NB4 (cell line): ENCODE measurements around the gene COL4A2.

ENCODE experiments used
- DNase-seq: peaks from one replicate; pipeline ENCODE4 v3.0.0; 2010; ENCODE audit warnings: low read depth
- H3K4me3 ChIP-seq: one replicate; pipeline ENCODE4 v1.5.1; 2011; ENCODE audit warnings: mild to moderate bottlenecking, low read depth, low read length, moderate library complexity
- MAX ChIP-seq: IDR thresholded peaks from 2 replicates; pipeline ENCODE4 v1.6.1; 2011; ENCODE audit warnings: low read depth, low read length
- MYC ChIP-seq: IDR thresholded peaks from 2 replicates; pipeline ENCODE4 v1.6.1; 2011; ENCODE audit warnings: low read depth, low read length
- POLR2A ChIP-seq: IDR thresholded peaks from 2 replicates; pipeline ENCODE4 v1.6.1; 2011; ENCODE audit warnings: mild to moderate bottlenecking; ENCODE audit not compliant: insufficient read length; ENCODE audit errors: extremely low read depth
- TF ChIP-seq, protein P1 (sequence below): IDR thresholded peaks from one replicate; pipeline ENCODE4 v1.5.1; 2012; ENCODE audit warnings: low read depth, low read length

COL4A2 gene

GRCh38 chr13:110455444-110455843, 148.4 kb downstream of the COL4A2 start:
- H3K4me3 ChIP-seq, result no peak overlapping the region
- no peak for TF ChIP-seq MYC
- no peak for TF ChIP-seq MAX
- no peak for TF ChIP-seq POLR2A
- TF ChIP-seq, protein P1, sequence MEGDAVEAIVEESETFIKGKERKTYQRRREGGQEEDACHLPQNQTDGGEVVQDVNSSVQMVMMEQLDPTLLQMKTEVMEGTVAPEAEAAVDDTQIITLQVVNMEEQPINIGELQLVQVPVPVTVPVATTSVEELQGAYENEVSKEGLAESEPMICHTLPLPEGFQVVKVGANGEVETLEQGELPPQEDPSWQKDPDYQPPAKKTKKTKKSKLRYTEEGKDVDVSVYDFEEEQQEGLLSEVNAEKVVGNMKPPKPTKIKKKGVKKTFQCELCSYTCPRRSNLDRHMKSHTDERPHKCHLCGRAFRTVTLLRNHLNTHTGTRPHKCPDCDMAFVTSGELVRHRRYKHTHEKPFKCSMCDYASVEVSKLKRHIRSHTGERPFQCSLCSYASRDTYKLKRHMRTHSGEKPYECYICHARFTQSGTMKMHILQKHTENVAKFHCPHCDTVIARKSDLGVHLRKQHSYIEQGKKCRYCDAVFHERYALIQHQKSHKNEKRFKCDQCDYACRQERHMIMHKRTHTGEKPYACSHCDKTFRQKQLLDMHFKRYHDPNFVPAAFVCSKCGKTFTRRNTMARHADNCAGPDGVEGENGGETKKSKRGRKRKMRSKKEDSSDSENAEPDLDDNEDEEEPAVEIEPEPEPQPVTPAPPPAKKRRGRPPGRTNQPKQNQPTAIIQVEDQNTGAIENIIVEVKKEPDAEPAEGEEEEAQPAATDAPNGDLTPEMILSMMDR, result no peak
- DNase-seq, result no peak

GRCh38 chr13:110455941-110456340, 148.9 kb downstream of the COL4A2 start:
- peak; percentile 88 for TF ChIP-seq MYC
- peak; percentile 85 for TF ChIP-seq MAX
- TF ChIP-seq, protein P1, result peak; percentile 87
- TF ChIP-seq POLR2A, result no peak
- peak; percentile 91 for DNase-seq
- no peak overlapping the region for H3K4me3 ChIP-seq

DNA sequence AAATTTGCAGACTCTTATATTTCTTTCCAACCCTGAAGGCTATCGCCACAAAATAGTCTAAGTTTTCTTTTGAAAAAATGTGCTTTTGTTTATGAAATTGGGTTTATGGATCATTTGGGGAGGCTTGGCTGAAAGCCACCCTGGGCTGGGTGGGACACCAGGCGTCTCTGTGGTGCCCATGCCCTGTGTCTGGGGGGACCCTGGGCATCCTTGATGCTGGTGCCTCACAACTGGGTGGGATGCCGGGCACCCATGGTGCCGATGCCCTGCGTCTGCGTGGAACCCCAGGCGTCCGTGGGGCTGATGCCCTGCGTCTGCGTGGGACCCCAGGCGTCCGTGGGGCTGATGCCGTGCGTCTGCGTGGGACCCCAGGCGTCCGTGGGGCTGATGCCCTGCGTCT, 149.5 kb downstream of the COL4A2 start:
- TF ChIP-seq POLR2A (no peak), MYC (no peak), MAX (no peak)
- TF ChIP-seq, protein P1, result no peak
- no peak for DNase-seq
- H3K4me3 ChIP-seq, result no peak overlapping the region

GRCh38 chr13:110457361-110457760, 150.3 kb downstream of the COL4A2 start:
- TF ChIP-seq, protein P1, result no peak
- TF ChIP-seq MYC, result no peak
- TF ChIP-seq MAX, result no peak
- no peak for TF ChIP-seq POLR2A
- H3K4me3 ChIP-seq, result no peak overlapping the region

DNA sequence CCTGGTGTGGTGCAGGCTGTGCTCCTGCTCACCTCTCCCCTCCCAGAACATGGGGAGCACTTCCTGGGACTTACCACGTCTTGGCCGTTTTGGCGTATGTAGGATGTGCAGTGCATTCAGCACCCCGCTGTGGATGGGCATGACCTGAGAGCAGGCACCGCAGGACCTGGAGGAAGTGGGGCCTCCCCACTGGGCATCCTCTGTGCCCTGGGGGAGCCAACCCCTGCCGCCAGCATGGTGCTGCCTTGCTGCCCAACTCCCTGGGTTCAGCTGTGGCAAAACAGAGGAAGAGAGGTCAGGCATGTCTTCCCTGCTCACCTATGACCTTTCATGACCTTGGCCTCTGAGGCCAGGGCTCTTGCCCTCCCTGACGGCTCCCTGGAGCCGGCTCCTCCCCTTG, 150.9 kb downstream of the COL4A2 start:
- no peak for DNase-seq
- TF ChIP-seq, protein P1, result no peak
- TF ChIP-seq POLR2A (no peak), MAX (no peak), MYC (no peak)

More at GRCh38 chr13:110457361-110457760, 150.3 kb downstream of the COL4A2 start:
- no peak for DNase-seq

More for the DNA sequence above, 150.9 kb downstream of the COL4A2 start:
- H3K4me3 ChIP-seq, result no peak overlapping the region
